A549 (cell line): Measurements from ENCODE around the gene GUCA2A. TPM values are rescaled to one million over a fixed set of nuclear protein-coding genes. Genes with fewer than 3 reads are reported as not detected.

Experiments used
- ATAC-seq, 2 experiments: fragments of 200-7000 bp in 1 of 2; fragments of >200 bp in 1 of 2; cut with Nextera tagmentation in 1 of 2; cut with Tn5 transposase in 1 of 2; 3 replicates each; pipeline versions ENCODE4 v1.8.0 to v1.9.1; 2018 to 2020; ENCODE audit warnings: mild to moderate bottlenecking in 1 of 2, moderate library complexity in 1 of 2
- CTCF ChIA-PET: fragments of 300-600 bp; sonication (Branson Sonifier 250); formaldehyde crosslinking; extraction: SDS; loops from one replicate; lab custom pipeline; 2021; ENCODE audit warnings: antibody characterized with exemption, inconsistent platforms; lab: Yijun Ruan, JAX
- POLR2A ChIA-PET: fragments of 350-600 bp; formaldehyde crosslinking; extraction: SDS; loops from one replicate; lab custom pipeline; 2021; ENCODE audit warnings: antibody characterized with exemption, inconsistent platforms; lab: Yijun Ruan, JAX
- DNase-seq, 2 experiments: peaks; one replicate each; pipeline versions ENCODE4 v3.0.0 to v3.0.0-alpha.2; 2011 to 2016; ENCODE audit warnings: low read depth in 1 of 2, low spot score in 1 of 2
- FAIRE-seq: peaks from 2 replicates; lab custom pipeline; 2011; peaks lifted over from hg19 to GRCh38; lab: Jason Lieb, UNC
- H3K27ac ChIP-seq, 2 experiments: fragments of >200 bp; sonication (Bioruptor Twin); formaldehyde crosslinking; 3 replicates each; pipeline ENCODE4 v1.5.1; 2016 to 2017
- H3K4me1 ChIP-seq: fragments of >200 bp; sonication (Bioruptor Twin); formaldehyde crosslinking; 3 replicates; pipeline ENCODE4 v1.6.1; 2016
- H3K4me2 ChIP-seq: fragments of >200 bp; sonication (Bioruptor Twin); formaldehyde crosslinking; 3 replicates; pipeline ENCODE4 v1.6.1; 2016
- H3K4me3 ChIP-seq: fragments of >200 bp; sonication (Bioruptor Twin); formaldehyde crosslinking; 3 replicates; pipeline ENCODE4 v1.5.1; 2016
- H3K9me3 ChIP-seq: fragments of >200 bp; sonication (Bioruptor Twin); formaldehyde crosslinking; 3 replicates; pipeline ENCODE4 v1.6.1; 2016
- CBX2 ChIP-seq: fragments of 200-600 bp; sonication (generic); IDR thresholded peaks from 2 replicates; pipeline ENCODE4 v1.6.1; 2016; ENCODE audit warnings: low read depth, mild to moderate bottlenecking, borderline replicate concordance
- E2F6 ChIP-seq: IDR thresholded peaks from 2 replicates; pipeline ENCODE4 v1.6.1; 2012; ENCODE audit warnings: low read depth, borderline replicate concordance
- EP300 ChIP-seq, 2 experiments: fragments of >200 bp; sonication (Bioruptor Twin); formaldehyde crosslinking; IDR thresholded peaks; 2 replicates in 1 of 2; 3 replicates in 1 of 2; pipeline ENCODE4 v1.6.1; 2016 to 2017
- ESRRA ChIP-seq: fragments of 150-350 bp; IDR thresholded peaks from 2 replicates; pipeline ENCODE4 v1.6.1; 2014; ENCODE audit warnings: mild to moderate bottlenecking, low read length, borderline replicate concordance
- GATA3 ChIP-seq: IDR thresholded peaks from 2 replicates; pipeline ENCODE4 v1.6.1; 2012; ENCODE audit warnings: borderline replicate concordance
- HEYL ChIP-seq: fragments of 250-450 bp; sonication (Bioruptor Pico); IDR thresholded peaks from 2 replicates; pipeline ENCODE4 v1.8.0; 2021; ENCODE audit warnings: mild to moderate bottlenecking, moderate library complexity
- HMGXB4 ChIP-seq: fragments of 250-450 bp; sonication (Bioruptor Pico); IDR thresholded peaks from 2 replicates; pipeline ENCODE4 v1.5.0; 2021; ENCODE audit warnings: mild to moderate bottlenecking, moderate library complexity, borderline replicate concordance
- HOXB13 ChIP-seq: fragments of 250-450 bp; sonication (Bioruptor Pico); IDR thresholded peaks from 2 replicates; pipeline ENCODE4 v1.5.0; 2020; ENCODE audit warnings: low read depth, mild to moderate bottlenecking, moderate library complexity
- JUNB ChIP-seq: fragments of >200 bp; sonication (Bioruptor Twin); formaldehyde crosslinking; IDR thresholded peaks from 2 replicates; pipeline ENCODE4 v1.6.1; 2016
- MAFK ChIP-seq: fragments of 450-650 bp; IDR thresholded peaks from 2 replicates; pipeline ENCODE4 v1.6.1; 2014; ENCODE audit not compliant: partially characterized antibody
- MAZ ChIP-seq: fragments of 150-350 bp; IDR thresholded peaks from 2 replicates; pipeline ENCODE4 v1.6.1; 2014; ENCODE audit warnings: antibody characterized with exemption, low read depth, low read length, borderline replicate concordance
- MYC ChIP-seq: IDR thresholded peaks from 2 replicates; pipeline ENCODE4 v1.6.1; 2012; ENCODE audit warnings: mild to moderate bottlenecking, inconsistent platforms, low read length, improper control_type of control experiment, borderline replicate concordance
- NR3C1 ChIP-seq: fragments of >200 bp; sonication (Bioruptor Twin); formaldehyde crosslinking; IDR thresholded peaks from 3 replicates; pipeline ENCODE4 v1.6.1; 2017
- RAD21 ChIP-seq, 2 experiments: fragments of >200 bp in 1 of 2; sonication (Bioruptor Twin) in 1 of 2; formaldehyde crosslinking in 1 of 2; IDR thresholded peaks in 1 of 2; conservative IDR thresholded peaks in 1 of 2; 2 replicates in 1 of 2; 3 replicates in 1 of 2; pipeline ENCODE4 v1.6.1; 2012 to 2018; ENCODE audit warnings: inconsistent platforms in 1 of 2
- RCOR1 ChIP-seq: fragments of 150-350 bp; IDR thresholded peaks from 2 replicates; pipeline ENCODE4 v1.6.1; 2014; ENCODE audit warnings: antibody characterized with exemption, low read length, low read depth
- REST ChIP-seq: fragments of 200-600 bp; sonication (generic); IDR thresholded peaks from 2 replicates; pipeline ENCODE4 v1.6.1; 2016; ENCODE audit warnings: antibody characterized with exemption, mild to moderate bottlenecking, moderate library complexity
- RFX5 ChIP-seq: fragments of 450-650 bp; IDR thresholded peaks from 2 replicates; pipeline ENCODE4 v1.7.1; 2014; ENCODE audit warnings: antibody characterized with exemption, mild to moderate bottlenecking, moderate library complexity
- USF2 ChIP-seq: fragments of 450-650 bp; IDR thresholded peaks from 2 replicates; pipeline ENCODE4 v1.6.1; 2014; ENCODE audit warnings: antibody characterized with exemption
- WGBS: methylation state at CpG from one replicate; pipeline ENCODE4 v1.1.6; 2017; ENCODE audit errors: missing lambda C conversion rate; 5-methylcytosine and 5-hydroxymethylcytosine counted together
- polyA plus RNA-seq, 4 experiments: library from polyadenylated mRNA; depleted of rRNA in 3 of 4; stranded (reverse); fragments of >200 nt; fragmentation: RNase III in 1 of 4; extraction: RNeasy Plus Mini Kit Qiagen cat#74134 plus additional on column Dnase treatment in 1 of 4; gene quantifications; 2 replicates in 3 of 4; 3 replicates in 1 of 4; pipeline ENCODE4 v1.2.3, GENCODE V29; 2011 to 2017
- TF ChIP-seq, protein P1 (sequence below): fragments of >200 bp; sonication (Bioruptor Twin); formaldehyde crosslinking; IDR thresholded peaks from 3 replicates; pipeline ENCODE4 v1.5.1; 2016

The GUCA2A gene
- polyA plus RNA-seq, 2 of the 4 experiments (the other 2 are of a cell fraction): not detected

GRCh38 chr1:42162181-42162580, 2.4 kb downstream of the GUCA2A start:
- Histone ChIP-seq H3K4me1 (peaks cover 19% of the 10 kb centered on the region), H3K9me3 (peaks cover 8% of the 10 kb centered on the region; the same call in 1 of the 3 replicates), H3K4me3 (no peak overlapping the region), H3K27ac (no peak overlapping the region), H3K4me2 (no peak overlapping the region)
- TF ChIP-seq EP300 (IDR thresholded peaks at IDR 0.05) (no peak), GATA3 (no peak)
- DNase-seq (no peak), ATAC-seq (no peak), FAIRE-seq (no peak)
- ChIA-PET CTCF (interaction anchor here (1.0 to 8.4 kb wide), 2 partner anchors 11 to 14 kb away, joined by 4 to 56 read pairs; no protein-coding TSS in a partner anchor), POLR2A (no interaction called here)
- 83% methylated on average over 5 of the region's 5 CpGs for WGBS

DNA sequence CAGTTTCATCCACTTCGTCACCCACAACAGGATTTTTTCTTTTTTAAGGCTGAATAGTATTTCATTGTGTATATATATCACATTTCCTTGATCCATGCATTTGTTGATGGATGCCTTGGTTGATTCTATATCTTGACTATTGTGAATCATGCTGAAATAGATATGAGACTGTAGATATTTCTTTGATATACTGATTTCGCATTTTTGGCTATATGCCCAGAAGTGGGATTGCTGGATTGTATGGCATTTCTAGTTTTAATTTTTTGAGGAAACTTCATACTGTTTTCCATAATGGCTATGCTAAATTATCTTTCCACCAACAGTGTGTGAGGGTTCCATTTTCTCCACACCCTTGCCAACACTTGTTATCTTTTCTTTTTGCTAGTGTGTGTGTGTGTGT, 6.4 kb downstream of the GUCA2A start:
- Histone ChIP-seq H3K4me3 (no peak overlapping the region), H3K27ac (no peak overlapping the region), H3K4me1 (no peaks in the 10 kb centered on the region), H3K4me2 (no peak overlapping the region), H3K9me3 (peaks cover 8% of the 10 kb centered on the region; the same call in 1 of the 3 replicates)
- ATAC-seq (no peak), FAIRE-seq (no peak), DNase-seq (no peak)
- CTCF ChIA-PET: interaction anchor here (1.4 kb wide), 1 partner anchor 12 kb away, joined by 8 read pairs; no protein-coding TSS in a partner anchor
- WGBS: 64% methylated on average over 2 of the region's 2 CpGs
- POLR2A ChIA-PET: no interaction called here
- no peak for TF ChIP-seq HMGXB4 (CRISPR knock-in tag)
- TF ChIP-seq, protein P1, sequence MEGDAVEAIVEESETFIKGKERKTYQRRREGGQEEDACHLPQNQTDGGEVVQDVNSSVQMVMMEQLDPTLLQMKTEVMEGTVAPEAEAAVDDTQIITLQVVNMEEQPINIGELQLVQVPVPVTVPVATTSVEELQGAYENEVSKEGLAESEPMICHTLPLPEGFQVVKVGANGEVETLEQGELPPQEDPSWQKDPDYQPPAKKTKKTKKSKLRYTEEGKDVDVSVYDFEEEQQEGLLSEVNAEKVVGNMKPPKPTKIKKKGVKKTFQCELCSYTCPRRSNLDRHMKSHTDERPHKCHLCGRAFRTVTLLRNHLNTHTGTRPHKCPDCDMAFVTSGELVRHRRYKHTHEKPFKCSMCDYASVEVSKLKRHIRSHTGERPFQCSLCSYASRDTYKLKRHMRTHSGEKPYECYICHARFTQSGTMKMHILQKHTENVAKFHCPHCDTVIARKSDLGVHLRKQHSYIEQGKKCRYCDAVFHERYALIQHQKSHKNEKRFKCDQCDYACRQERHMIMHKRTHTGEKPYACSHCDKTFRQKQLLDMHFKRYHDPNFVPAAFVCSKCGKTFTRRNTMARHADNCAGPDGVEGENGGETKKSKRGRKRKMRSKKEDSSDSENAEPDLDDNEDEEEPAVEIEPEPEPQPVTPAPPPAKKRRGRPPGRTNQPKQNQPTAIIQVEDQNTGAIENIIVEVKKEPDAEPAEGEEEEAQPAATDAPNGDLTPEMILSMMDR: no peak
- TF ChIP-seq HOXB13: no peak
- no peak for TF ChIP-seq MAFK
- no peak for TF ChIP-seq RAD21 (conservative IDR thresholded peaks at IDR 0.05 in 1 of 2, IDR thresholded peaks at IDR 0.05 in 1 of 2)
- no peak for TF ChIP-seq RCOR1
- TF ChIP-seq USF2: no peak
- TF ChIP-seq ESRRA: no peak
- TF ChIP-seq MAZ: no peak
- TF ChIP-seq REST: no peak
- TF ChIP-seq NR3C1: no peak
- no peak for TF ChIP-seq JUNB
- no peak for TF ChIP-seq HEYL (CRISPR knock-in tag)
- no peak for TF ChIP-seq RFX5
- TF ChIP-seq CBX2: no peak
- TF ChIP-seq MYC: no peak
- TF ChIP-seq E2F6: no peak
